MV-4-11 (cell line): ENCODE data around the gene DNAH12.

Experiments
- DNase-seq: peaks from one replicate; lab custom pipeline; 2025; lab: John Stamatoyannopoulos, UW

Gene DNAH12

GRCh38 chr3:57544181-57545125 is at the start of gene DNAH12:
DNAH12 (minus strand) TSS chr3:57544344; CDS start chr3:57542870, 1,474 bp downstream.
- DNase-seq, result no peak

GRCh38 chr3:57592306-57592705 is 48.2 kb upstream of the DNAH12 start:
- no peak for DNase-seq

DNA sequence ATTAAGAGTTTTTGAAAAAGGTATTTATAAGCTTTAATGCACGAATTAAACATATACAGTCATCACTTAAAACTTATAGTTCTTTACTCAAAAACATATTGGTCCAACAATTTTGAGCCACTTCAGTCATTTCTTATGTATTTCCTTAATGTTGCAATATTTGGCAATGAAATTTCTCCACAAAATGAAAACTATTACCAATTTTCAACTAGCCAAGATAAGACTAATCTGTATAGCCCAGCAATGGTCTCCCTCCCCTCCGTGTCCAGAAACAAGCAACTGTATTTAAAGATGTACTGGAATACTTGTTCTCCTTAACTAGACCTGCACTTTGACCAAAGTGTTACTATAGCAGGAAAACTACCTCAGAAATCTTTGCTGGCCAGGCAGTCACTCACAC is 43.8 kb upstream of the DNAH12 start:
- DNase-seq, result no peak

DNA sequence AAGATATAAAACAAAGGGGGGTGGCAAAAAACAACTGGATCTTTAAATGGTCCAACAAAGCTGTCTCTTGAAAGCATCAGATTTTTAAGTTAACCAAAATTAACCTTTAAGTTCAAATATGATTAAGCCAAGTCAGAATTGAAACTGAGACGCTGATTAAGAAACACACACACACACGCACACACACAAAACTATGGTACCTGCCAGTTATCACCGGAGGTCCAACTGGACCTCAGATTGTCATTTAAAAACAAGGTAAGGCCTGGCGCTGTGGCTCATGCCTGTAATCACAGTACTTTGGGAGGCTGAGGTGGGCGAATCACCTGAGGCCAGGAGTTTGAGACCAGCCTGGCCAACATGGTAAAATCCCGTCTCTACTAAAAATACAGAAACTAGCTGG is 42.6 kb upstream of the DNAH12 start:
- DNase-seq, result no peak

DNA sequence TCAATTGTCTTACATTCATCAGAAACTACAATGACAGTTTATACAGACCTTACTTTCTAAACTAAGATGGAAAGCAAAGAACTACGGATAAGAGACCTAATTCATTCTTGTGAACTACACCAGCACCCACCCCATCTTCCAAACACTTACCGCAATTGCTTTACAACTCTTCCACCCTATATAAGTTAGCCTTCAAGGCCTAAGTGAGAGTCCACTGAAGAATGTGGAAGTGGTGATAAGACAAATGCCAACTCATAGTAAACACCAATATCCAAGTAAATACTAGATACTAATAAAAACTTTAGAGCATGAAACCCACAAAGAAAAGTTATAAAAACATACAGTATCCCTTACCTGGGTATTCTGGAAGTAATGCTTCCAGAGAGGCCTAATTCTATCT is 39.4 kb upstream of the DNAH12 start:
- no peak for DNase-seq

DNA sequence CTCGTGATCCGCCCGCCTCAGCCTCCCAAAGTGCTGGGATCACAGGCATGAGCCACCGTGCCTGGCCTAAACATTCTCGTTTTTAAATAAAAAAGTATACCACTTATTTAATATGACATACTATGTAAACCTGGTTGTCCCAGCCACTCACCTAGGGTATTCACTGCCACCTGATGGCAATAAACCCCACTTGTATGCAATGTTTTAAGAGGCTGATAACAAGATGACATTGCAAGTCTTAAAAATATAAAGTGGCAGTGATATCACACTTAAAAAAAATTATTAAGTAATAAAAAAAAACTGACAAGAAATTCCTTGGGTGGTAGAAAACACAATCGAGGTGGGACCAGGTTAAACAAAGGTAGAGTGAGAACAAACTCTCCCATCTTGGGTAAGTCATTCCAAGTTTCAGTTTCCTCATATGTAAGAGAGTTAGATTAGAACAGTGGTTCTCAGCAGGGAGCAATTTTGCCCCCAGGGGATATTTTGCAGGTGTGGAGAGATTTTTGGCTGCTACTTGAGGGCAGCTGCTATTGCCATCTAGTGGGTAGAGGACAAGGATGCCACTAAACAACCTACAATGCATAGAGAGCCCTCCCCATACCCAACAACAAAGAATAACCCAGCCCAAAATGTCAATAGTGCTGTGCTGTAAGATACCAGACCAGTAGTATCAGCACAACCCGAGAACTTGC is 38.5 kb upstream of the DNAH12 start:
- no peak for DNase-seq

DNA sequence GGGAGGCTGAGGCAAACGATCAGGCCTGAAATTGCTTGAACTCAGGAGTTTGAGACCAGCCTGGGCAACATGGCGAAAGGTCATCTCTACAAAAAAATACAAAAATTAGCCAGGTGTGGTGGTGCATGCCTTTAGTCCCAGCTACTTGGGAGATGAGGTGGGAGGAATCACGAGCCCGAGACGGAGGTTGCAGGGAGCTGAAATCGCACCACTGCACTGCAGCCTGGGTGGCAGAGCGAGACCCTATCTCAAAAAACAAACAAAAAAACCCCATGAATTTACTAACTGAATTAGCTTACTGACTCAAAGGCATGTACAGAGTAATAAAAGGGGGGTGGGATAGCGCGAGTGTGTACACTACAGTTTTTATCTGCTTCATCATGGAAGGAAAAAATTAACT is 33.7 kb upstream of the DNAH12 start:
- DNase-seq, result no peak

- DNase-seq, result no peak
Measured at GRCh38 chr3:57575966-57576626, 32.0 kb upstream of the DNAH12 start.

- no peak for DNase-seq
Measured at GRCh38 chr3:57572096-57572495, 28.0 kb upstream of the DNAH12 start.

DNA sequence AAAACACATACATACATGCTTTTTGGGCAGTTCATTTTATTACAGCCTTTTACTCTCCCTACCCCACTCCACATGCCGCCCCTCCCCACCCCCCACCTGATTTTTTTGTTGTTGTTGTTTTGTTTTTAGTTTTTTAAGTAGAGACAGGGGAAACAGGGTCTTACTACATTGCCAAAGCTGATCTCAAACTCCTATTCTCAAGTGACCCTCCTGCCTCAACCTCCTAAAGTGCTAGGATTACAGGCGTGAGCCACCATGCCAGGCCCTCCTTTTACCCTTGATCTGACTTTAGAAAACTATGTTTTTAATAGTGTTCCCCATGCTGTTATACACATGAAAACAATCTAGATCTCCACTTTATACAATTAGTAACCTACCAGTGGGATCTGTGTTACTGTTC is 26.7 kb upstream of the DNAH12 start:
- DNase-seq, result no peak

- no peak for DNase-seq
Measured at GRCh38 chr3:57569859-57570450, 25.8 kb upstream of the DNAH12 start.

GRCh38 chr3:57559526-57559925 is 15.4 kb upstream of the DNAH12 start:
- DNase-seq, result no peak

- no peak for DNase-seq
Measured at GRCh38 chr3:57557085-57557537, 13.0 kb upstream of the DNAH12 start.

DNA sequence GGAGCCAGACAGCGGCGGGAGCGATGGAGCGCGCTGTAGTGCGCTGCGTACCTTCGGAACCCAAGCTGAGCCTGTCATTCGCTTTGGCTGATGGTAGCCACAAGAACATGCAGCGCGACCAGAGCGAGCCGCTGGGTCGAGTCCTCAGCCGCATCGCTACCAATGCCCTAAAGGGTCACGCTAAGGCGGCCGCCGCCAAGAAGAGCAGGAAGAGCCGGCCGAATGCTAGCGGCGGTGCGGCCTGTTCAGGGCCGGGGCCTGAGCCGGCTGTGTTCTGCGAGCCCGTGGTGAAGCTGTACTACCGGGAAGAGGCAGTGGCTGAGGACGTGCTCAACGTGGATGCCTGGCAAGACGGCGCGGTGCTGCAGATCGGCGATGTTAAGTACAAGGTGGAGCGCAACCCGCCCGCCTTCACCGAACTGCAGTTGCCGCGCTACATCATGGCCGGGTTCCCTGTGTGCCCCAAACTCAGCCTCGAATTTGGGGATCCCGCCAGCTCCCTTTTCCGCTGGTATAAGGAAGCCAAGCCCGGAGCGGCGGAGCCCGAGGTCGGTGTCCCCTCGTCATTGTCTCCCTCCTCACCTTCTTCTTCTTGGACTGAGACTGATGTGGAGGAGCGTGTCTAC is 12.4 kb upstream of the DNAH12 start:
- no peak for DNase-seq

DNA sequence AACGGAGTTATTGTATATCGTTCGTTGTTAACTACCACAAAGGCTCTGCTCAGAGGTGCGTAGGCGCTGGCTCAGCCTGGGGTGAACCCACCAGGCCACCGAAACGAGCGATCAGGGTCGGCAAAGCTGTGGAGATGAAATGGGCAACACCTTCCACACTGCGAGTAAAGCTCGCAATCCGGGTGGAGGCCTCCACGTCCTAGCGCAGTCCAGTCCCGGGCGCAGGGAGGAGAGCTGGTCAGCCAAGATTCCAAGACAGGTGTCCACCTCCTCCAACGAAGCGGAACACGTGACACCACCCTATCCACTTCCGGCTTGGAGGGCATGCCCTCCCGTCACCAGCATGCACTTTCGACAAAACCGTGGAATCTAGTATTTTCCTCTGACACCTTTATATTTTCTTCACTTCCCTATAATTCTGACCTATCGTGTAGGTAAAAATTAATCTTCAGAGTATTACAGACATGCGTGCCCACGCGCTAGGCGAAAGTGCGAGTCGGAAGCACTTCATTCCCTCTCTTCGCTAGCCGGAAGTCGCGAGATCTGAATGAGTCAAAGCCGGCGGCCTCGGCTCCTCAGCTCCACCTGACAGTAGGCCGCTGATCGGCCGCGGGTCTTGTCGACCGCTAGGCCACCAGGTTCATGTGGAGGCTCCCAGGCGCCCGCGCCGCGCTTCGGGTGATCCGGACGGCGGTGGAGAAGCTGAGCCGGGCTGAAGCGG is 11.8 kb upstream of the DNAH12 start, which contains the start of gene PDE12:
PDE12 (plus strand) TSS at position 537 of the 721 bp plus-strand sequence; CDS start at position 643, 106 bp downstream.
- peak; percentile 83 for DNase-seq

DNA sequence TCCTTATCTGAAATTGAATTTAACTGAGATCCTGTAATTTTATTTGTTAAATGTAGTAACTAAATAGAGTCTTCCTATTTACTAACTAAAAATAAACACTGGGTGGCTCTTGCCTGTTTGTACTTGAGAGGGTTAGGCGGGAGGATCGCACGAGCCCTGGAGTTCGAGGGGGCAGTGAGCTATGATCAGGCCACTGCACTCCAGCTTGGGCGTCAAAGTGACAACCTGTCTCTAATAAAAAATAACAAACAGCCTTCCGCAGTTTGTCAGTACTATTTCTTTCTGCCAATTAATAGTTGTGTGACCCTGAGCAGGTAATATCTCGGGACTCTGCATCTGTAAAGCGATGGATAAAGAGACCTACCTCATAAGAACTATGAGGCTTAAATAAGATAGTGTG is 11.2 kb upstream of the DNAH12 start:
- no peak for DNase-seq

DNA sequence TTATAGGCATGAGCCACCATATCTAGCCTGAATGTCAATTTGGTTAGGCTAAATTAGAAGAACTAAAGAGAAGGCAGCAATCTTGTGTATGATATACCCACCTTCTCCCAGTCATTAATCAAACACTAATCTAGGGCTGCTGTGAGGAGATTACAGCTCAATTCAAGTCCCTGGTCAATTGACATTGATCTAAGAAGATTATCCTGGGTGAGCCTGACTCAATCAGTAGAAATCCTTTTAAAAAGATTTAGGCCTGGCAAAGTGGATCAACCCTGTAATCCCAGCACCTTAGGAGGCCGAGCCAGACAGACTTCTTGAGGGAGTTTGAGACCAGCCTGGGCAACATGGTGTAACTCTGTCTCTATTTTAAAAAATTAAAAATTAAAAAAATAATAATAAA is 2.5 kb upstream of the DNAH12 start:
- no peak for DNase-seq

GRCh38 chr3:57545636-57546268 is 1.6 kb upstream of the DNAH12 start:
- no peak for DNase-seq

GRCh38 chr3:57538465-57538864 is 5.7 kb downstream of the DNAH12 start:
- DNase-seq, result no peak

DNA sequence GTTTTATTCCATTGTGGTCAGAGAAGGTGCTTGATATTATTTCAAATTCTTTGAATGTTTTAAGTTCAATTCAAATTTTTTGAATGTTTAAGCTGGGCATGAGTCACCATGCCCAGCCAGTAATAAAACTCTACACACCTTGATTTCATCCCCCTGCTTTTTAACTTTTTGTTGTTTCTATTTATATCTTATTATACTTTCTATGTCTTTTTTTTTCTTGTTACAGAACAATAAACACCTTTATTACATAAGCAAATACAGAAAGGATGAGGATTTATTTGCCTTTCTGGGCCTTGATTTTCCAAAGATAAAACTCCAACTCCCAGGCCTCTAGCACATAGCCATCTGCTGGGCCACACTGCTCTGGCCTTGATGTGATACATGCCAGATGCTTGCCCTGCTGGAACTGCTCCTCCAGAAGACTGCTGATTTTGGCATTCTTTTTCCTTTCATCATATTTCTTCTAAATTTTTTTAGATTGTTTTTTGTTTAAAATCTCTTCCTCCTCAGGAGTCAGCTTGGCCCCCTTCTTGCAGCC is 14.0 kb downstream of the DNAH12 start:
- no peak for DNase-seq
